Tongue (tissue), 2 donors: ENCODE results near the gene ECHS1. TPM values are rescaled to one million over a fixed set of nuclear protein-coding genes. Genes with fewer than 3 reads are reported as not detected.
A peak's percentile ranks its signal among the peaks of the same experiment; 100 is the strongest.
"Not testable (repeated sequence)": the region's sequence is repeated elsewhere in the genome, so short reads cannot be mapped to it uniquely, and the experiment has no call there.

ENCODE experiments used
- DNase-seq: peaks from one replicate; pipeline ENCODE4 v3.0.0-alpha.2; 2015
- total RNA-seq: library from RNA; depleted of rRNA; stranded (reverse); fragments of >200 nt; gene quantifications from one replicate; pipeline ENCODE4 v1.2.3, GENCODE V29; 2014

The ECHS1 gene
- total RNA-seq, 1 donor from 2014 or later: 74.7 TPM

- DNase-seq: peak; percentile 73
Measured at GRCh38 chr10:133378251-133379096, 5.3 kb upstream of the ECHS1 start.

- no peak for DNase-seq
Measured at GRCh38 chr10:133377818-133378250, 4.7 kb upstream of the ECHS1 start.

GRCh38 chr10:133377025-133377817 lies 4.1 kb upstream of the ECHS1 start:
- no peak for DNase-seq

- DNase-seq: not testable (repeated sequence)
Measured at GRCh38 chr10:133376183-133376582, 3.0 kb upstream of the ECHS1 start.

DNA sequence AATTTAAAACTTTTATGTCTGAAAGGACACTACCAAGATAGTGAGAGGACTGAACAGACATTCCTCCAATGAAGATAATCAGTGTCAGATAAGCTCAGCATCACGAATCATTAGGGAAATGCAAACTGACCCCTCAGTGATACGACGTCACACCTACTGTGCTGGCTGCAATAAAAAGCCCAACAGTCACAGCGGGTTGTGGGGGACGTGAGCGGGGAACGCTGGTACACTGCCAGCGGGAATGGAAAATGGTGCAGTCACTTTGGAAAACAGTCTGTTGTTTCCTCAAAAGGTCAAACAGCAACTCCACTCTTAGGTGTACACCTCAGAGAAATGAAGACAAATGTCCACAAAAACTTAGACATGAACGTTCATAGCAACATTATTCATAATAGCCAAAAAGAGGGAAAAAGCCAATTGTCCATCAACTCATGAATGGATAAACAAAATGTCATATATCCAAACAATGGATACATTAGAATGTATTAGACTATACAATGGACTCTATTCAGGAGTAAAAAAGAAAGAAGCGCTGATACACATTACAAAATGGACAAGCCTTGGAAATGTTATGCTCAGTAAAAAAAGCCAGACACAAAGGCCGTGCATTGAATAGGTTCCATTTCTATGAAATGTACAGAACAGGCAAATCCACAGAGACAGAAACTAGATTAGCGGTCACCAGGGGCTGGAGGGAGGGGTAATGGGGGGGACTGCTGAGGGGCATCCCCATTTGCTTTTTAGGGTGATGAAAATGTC lies 2.4 kb upstream of the ECHS1 start:
- peak; percentile 44 for DNase-seq

DNA sequence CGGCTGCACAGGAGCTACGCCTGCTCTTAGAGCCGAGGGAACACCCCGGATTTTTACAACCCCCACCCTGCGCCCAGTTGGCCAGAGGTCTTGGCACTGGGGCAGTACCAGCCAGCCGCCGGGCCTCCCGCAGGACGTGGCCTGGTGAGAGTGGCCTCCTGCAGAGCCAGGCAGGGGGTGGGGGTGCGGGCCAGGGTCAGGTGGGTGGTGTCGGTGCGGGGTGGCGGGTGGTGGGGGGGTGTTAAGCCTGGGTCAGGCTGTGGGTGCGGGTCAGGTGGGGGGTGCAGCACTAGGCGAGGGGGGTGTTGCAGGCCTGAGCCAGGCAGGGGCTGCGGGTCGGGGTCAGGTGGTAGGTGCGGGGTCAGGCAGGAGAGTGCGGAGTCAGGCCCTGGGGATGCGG lies 647 bp downstream of the ECHS1 start:
- DNase-seq: no peak

DNA sequence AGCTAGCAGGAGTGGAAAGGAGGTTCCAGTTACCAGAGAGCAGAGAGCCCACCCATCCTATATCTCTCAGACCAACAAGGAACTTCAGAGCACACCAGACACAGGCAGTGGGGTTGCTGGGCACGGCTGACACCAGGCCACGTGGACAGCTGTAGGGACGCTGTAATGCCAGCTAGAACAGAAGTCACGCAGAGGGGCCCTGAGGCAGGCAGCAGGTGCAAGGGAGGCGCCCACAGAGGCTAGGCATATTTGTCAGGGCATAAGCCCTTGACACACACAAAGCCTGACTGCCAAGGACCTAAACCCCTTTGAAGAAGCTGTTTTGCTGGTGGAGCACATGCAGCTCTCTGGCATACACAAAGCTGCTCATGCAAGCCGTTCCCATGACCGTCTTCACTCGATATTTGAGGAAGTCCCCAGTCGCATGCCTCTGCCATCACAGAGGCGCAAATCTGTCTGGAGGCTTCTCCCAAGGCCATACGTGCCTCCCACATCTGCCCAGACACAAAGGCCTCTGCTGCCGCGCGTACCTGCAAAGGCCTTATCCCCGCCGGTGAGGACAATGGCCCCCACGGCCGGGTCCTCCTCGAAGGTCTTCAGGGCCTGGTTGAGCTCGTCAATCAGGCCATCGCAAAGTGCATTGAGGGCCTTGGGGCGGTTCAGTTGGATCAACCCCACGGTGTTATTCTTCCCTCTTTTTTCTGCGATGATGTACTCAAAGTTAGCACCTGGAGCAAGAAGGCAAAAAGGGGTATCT lies 2.9 kb downstream of the ECHS1 start:
- DNase-seq: peak; percentile 56

DNA sequence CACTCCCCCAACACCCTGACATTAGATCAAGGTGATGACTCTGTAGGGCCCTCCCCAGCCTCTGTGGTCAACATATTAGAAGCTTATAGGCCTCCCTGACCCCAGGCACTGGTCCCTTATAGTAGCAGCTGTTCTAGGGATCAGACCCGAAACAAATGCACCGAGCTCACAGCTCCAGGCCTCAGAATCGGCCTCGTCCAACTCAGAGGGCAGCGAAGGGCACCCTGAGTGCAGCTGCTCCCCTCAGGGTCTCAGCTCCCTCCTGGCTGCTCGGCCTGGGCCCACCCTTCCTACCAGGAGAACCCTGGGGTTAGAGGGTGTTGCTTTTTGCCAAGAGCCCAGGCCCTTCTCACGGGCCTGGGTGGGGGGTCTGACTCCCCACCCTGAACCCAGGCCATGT lies 5.0 kb downstream of the ECHS1 start:
- no peak for DNase-seq

- DNase-seq: not testable (repeated sequence)
Measured at GRCh38 chr10:133367461-133367860, 5.7 kb downstream of the ECHS1 start.

DNA sequence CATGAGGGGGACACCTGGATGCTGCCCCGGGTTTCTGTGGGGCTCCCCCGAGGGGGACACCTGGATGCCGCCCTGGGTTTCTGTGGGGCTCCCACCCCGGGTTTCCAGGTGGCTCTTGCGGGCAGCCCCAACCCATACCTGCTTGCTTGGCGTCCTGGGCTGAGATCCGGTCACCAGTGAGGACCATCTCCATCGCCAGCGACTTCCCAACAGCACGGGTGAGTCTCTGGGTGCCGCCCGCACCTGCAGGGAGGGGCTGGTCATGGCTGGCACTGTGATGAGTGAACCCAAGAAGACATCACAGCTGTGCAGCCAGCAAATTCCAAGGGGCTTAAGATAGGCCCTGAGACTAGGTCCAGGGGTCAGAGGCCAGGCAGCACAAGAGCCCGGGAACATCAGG lies 6.4 kb downstream of the ECHS1 start:
- no peak for DNase-seq

DNA sequence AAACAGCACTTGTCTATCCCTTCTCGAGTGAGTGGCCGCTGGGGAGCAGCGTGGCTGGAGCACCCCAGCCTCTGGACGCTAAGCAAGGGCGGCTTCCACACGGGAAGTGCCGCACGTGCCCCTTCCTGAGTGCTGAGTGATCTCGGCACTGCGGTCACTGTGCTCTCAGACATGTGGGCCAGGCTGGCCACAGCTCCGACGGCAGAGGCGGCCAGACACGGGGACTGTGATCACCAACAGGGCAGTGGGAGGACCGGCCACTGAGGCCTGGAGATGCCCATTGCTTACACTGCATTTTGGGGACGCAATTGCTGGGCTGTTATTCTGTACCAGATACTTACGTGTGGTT lies 7.0 kb downstream of the ECHS1 start:
- no peak for DNase-seq

DNA sequence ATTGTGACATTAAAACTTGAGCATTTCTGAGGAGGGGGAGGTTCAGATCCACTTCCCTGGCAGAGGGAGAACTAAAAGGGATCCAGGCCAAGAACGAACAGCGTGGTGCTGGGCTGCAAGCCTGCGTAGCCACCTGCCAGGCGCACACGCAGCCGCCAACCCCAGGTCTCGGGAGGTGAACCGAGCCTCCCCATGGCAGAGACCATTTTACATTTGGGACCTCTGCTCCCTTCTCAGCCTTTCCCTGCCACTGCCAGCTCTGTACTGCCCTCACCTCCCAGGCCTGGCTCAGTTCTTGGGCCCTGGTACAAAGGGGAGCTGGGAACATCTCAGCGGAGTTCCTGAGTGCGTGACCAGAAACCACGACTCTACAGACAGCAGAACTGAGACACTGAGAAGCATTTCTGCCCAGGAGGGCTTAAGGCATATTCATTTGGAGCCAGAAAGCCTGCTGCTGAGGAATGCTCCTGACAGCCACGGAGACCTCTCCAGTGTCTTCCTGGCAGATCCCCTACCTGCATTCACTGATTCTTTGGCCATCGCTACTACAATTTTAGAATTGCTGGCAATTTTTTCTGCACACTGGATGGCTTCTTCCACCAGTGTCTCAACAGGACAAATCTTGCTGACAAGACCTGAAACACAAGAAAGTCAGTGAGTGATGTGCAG lies 7.6 kb downstream of the ECHS1 start:
- no peak for DNase-seq

DNA sequence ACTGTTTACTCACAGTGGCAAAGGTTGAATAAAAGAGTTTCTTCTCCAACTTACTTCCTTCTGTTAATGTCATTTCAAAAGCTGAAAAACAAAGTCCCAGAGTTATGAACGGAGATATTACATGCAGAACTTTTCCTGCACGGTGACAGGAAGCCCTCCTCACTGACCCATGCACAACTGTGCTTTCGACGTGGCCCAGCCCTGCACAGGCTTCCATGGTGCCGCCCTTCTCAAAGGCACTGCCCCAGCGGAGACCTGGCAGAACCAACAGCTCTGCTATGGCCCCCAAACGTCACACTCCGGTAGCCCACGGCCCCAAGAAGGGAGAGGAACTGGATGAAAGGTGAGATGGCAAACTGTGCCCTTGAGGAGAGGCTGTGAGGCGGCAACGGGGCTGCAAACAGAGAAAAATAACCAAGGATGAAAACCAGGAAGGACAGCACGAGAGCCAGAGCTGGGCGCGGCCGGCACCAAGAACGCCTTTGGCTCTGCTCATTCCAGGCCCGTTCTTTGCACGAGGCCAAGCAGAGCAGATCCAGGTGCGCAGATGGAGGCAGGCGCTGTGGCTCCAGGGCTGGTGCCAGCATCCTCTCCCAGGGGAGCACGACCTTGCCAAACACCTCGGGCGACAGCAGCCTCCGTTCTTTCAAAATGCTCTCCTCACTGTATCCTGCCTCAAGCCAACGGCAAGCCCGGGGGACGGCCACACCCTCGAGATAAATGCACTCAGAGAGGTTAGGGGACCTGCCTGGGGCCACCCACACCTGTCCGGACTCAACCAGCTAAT lies 8.3 kb downstream of the ECHS1 start:
- DNase-seq: no peak

DNA sequence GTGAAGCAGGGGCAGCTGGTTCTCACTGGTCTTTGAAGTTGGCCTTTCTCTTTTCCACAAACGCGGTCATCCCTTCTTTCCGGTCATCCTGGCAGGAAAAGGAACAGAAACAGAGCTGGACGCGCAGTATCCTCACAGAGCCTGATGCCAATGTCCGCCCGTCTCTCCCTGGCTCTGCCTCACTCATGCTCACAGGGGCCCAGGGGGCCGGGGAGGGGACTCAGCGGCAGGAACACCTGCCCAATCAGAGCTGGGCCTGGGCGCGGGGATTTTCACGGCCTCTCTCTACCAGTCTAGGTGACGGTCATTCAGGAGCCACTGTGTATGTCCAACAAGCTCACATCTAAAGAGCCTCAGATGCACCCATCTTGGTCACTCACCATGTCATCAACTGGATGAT lies 10.3 kb downstream of the ECHS1 start:
- no peak for DNase-seq

DNA sequence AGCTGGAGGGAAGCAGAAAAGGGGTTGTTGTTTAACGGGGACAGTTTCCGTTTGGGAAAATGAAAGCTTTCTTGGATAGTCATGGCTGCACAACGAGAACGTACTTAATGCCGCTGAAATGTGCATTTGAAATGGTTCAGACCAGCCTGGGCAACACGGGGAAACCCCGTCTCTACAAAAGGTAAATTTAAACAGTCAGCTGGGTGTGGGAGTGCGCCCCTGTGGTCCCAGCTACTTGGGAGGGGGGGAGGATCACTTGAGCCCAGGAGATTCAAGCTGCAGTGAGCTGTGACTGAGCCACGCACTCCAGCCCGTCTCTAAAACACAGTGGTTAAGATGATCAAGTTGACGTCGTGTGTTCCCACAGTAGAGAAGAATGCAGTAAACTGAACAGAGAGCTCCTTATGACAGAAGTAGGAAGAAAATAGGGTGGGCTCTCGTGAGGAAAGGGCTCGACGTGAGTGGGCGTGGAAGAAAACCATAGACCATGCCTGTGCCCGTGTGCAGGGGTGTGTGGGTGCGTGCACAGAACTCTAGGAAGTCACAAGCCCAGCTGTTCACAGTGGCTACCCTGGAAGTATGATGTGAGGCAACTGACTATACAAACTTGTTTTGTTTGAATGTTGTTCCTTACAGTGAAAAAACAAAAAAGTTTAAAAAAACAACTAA lies 11.2 kb downstream of the ECHS1 start:
- no peak for DNase-seq

DNA sequence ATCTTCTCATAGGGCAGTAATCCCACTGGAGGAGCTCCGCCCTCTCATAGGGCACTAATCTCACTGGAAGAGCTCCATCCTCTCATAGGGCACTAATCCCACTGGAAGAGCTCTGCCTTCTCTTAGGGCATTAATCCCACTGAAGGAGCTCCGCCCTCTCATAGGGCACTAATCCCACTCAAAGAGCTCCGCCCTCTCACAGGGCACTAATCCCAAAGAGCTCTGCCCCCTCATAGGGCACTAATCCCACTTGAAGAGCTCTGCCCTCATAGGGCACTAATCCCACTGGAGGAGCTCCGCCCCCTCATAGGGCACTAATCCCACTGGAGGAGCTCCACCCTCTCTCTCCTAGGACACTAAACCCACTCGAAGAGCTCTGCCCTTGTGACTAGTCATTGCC lies 11.9 kb downstream of the ECHS1 start:
- DNase-seq: no peak

DNA sequence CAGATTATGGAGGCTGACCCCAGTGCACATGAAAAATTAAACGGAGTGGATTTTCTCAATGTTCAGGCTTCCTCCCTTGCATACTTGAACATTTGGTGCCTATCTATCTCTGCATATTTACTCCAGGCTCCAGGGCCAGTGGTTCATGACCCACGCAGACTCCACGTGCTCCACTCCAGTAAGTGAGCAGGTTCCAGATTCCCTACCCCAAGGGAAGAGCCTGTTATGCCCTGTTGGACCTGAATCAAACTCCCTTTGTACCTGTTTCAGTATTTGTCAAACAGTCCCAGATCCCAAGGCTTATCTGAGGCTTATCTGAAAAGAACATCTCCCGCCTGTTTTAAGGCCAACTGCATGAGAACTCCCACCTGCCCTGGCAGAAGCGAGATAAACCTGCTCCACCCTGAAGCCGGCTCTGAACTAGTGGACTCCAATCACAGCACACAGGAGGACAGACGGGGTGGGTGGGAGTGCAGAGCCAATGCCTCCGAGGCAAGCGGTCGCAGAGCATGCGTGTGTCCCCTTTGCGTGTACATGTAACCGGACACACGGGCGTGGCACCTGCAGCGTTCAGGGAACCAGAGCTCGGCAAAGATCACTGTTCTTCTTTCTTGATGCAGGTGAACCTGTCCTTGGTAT lies 13.1 kb downstream of the ECHS1 start:
- no peak for DNase-seq

DNA sequence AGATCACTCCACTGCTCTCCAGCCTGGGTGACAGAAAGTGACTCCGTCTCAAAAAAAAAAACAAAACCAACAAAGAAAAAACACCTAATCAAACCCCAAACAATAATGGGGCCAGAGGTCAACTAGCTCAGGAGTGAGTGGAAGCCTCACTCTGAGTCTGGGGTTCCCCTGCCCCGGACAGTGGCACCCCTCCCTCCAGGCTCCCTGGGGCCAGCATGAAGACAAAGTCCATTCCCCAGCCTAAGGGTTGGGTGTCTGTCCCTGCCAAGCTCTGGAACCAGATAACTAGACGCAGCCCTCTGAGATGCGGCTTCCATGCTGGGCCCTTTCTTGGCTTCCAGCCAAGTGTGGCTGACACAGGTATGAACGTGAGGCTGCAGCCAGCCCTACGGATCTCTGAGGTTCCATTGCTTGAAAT lies 13.6 kb downstream of the ECHS1 start:
- no peak for DNase-seq

GRCh38 chr10:133358925-133359310 lies 14.2 kb downstream of the ECHS1 start:
- no peak for DNase-seq
